Measurements from ENCODE around the gene INHBC. TPM values are rescaled to one million over a fixed set of nuclear protein-coding genes. Genes with fewer than 3 reads are reported as not detected.

The INHBC gene
- polyA plus RNA-seq, 1 donor from 2014 or later, result not detected

- peaks cover 5% of the 10 kb centered on the region for H3K36me3 Mint-ChIP-seq
- H3K9me3 Mint-ChIP-seq, result no peaks in the 10 kb centered on the region
- H3K4me1 Mint-ChIP-seq, result peaks cover 33 to 47% (median 41%) of the 10 kb centered on the region in 3 donors
- H3K4me3 Mint-ChIP-seq, result peak overlapping the region; percentile 77 to 99 (median 92)
- H3K27ac Mint-ChIP-seq, result peak overlapping the region in 2 of 3 donors; percentile 96 to 99
- no peaks in the 10 kb centered on the region for H3K27me3 Mint-ChIP-seq
Measured at GRCh38 chr12:57475271-57476161, 40.9 kb downstream of the INHBC start.

- Mint-ChIP-seq H3K9me3 (no peaks in the 10 kb centered on the region), H3K27ac (peak overlapping the region; percentile 96 to 99 (median 97)), H3K4me3 (peak overlapping the region; percentile 88 to 99 (median 98)), H3K27me3 (no peaks in the 10 kb centered on the region), H3K36me3 (peaks cover 5% of the 10 kb centered on the region), H3K4me1 (peaks cover 39 to 51% (median 47%) of the 10 kb centered on the region in 3 donors)
Measured at GRCh38 chr12:57476162-57476992, 41.8 kb downstream of the INHBC start.

GRCh38 chr12:57476993-57477709, 42.6 kb downstream of the INHBC start:
- peaks cover 39 to 55% (median 52%) of the 10 kb centered on the region in 3 donors for H3K4me1 Mint-ChIP-seq
- H3K27me3 Mint-ChIP-seq, result no peaks in the 10 kb centered on the region
- H3K9me3 Mint-ChIP-seq, result no peaks in the 10 kb centered on the region
- H3K4me3 Mint-ChIP-seq, result peak overlapping the region; percentile 88 to 99 (median 98)
- H3K36me3 Mint-ChIP-seq, result peaks cover 10% of the 10 kb centered on the region
- peak overlapping the region; percentile 96 to 99 (median 97) for H3K27ac Mint-ChIP-seq

GRCh38 chr12:57477710-57478681, 43.4 kb downstream of the INHBC start:
- Mint-ChIP-seq H3K27ac (peak overlapping the region; percentile 96 to 99 (median 97)), H3K36me3 (peaks cover 10% of the 10 kb centered on the region), H3K4me3 (peak overlapping the region; percentile 88 to 99 (median 98)), H3K9me3 (no peaks in the 10 kb centered on the region), H3K4me1 (peaks cover 40 to 55% (median 54%) of the 10 kb centered on the region in 3 donors), H3K27me3 (no peaks in the 10 kb centered on the region)

GRCh38 chr12:57479043-57479375, 44.4 kb downstream of the INHBC start:
- Mint-ChIP-seq H3K4me3 (peak overlapping the region; percentile 88 to 99 (median 98)), H3K4me1 (peaks cover 42 to 57% (median 52%) of the 10 kb centered on the region in 3 donors), H3K9me3 (no peaks in the 10 kb centered on the region), H3K27me3 (no peaks in the 10 kb centered on the region), H3K27ac (peak overlapping the region; percentile 96 to 99 (median 97)), H3K36me3 (peaks cover 10% of the 10 kb centered on the region)

- Mint-ChIP-seq H3K4me1 (peaks cover 42 to 52% (median 51%) of the 10 kb centered on the region in 3 donors), H3K4me3 (peak within 1 kb of the TSS; percentile 88 to 99 (median 98)), H3K36me3 (peaks cover 8% of the 10 kb centered on the region), H3K27me3 (no peaks in the 10 kb centered on the region), H3K27ac (peak within 1 kb of the TSS; percentile 96 to 99 (median 97)), H3K9me3 (no peaks in the 10 kb centered on the region)
Measured at GRCh38 chr12:57479376-57480115, 45.0 kb downstream of the INHBC start, which contains the start of gene ARHGAP9. TSS of gene ARHGAP9 (minus strand) at chr12:57479866. CDS start at chr12:57479406, 460 bp downstream.

- Mint-ChIP-seq H3K36me3 (peaks cover 8% of the 10 kb centered on the region), H3K9me3 (no peaks in the 10 kb centered on the region), H3K4me1 (peaks cover 38 to 43% (median 40%) of the 10 kb centered on the region in 3 donors), H3K27ac (peak overlapping the region; percentile 96 to 99 (median 97)), H3K27me3 (no peaks in the 10 kb centered on the region), H3K4me3 (peak overlapping the region in 2 of 4 donors; percentile 44 to 88)
Measured at GRCh38 chr12:57481671-57482070, 47.1 kb downstream of the INHBC start.

- H3K27me3 Mint-ChIP-seq, result no peaks in the 10 kb centered on the region
- H3K27ac Mint-ChIP-seq, result peak overlapping the region in 2 of 3 donors; percentile 14 to 81
- peak overlapping the region in 1 of 4 donors; percentile 85 for H3K4me3 Mint-ChIP-seq
- peaks cover 4% of the 10 kb centered on the region for H3K36me3 Mint-ChIP-seq
- H3K9me3 Mint-ChIP-seq, result no peaks in the 10 kb centered on the region
- peaks cover 31 to 42% (median 33%) of the 10 kb centered on the region in 3 donors for H3K4me1 Mint-ChIP-seq
Measured at GRCh38 chr12:57483466-57483865, 48.9 kb downstream of the INHBC start.

- Mint-ChIP-seq H3K36me3 (peaks cover 4% of the 10 kb centered on the region), H3K4me1 (peaks cover 23 to 37% (median 28%) of the 10 kb centered on the region in 3 donors), H3K27ac (peak overlapping the region in 2 of 3 donors; percentile 31 to 44), H3K27me3 (no peaks in the 10 kb centered on the region), H3K9me3 (no peaks in the 10 kb centered on the region), H3K4me3 (peak overlapping the region in 1 of 4 donors; percentile 69)
Measured at GRCh38 chr12:57485695-57486094, 51.1 kb downstream of the INHBC start.

GRCh38 chr12:57487055-57487596, 52.5 kb downstream of the INHBC start:
- Mint-ChIP-seq H3K4me1 (peaks cover 19 to 30% (median 27%) of the 10 kb centered on the region in 3 donors), H3K27ac (peak overlapping the region; percentile 80 to 98 (median 98)), H3K9me3 (no peaks in the 10 kb centered on the region), H3K4me3 (peak overlapping the region in 2 of 4 donors; percentile 96 to 97), H3K36me3 (no peaks in the 10 kb centered on the region), H3K27me3 (no peaks in the 10 kb centered on the region)

- peaks cover 19 to 30% (median 27%) of the 10 kb centered on the region in 3 donors for H3K4me1 Mint-ChIP-seq
Measured at GRCh38 chr12:57487597-57488401, 53.2 kb downstream of the INHBC start, which contains the start of gene MARS1. TSS of gene MARS1 (plus strand) at chr12:57488068. CDS start at chr12:57488091, 23 bp downstream.

More at GRCh38 chr12:57487597-57488401, 53.2 kb downstream of the INHBC start, which contains the start of gene MARS1:
- H3K4me3 Mint-ChIP-seq, result peak within 1 kb of the TSS; percentile 83 to 97 (median 96)
- H3K27ac Mint-ChIP-seq, result peak within 1 kb of the TSS; percentile 80 to 98 (median 98)
- H3K27me3 Mint-ChIP-seq, result no peaks in the 10 kb centered on the region
- no peaks in the 10 kb centered on the region for H3K9me3 Mint-ChIP-seq
- no peaks in the 10 kb centered on the region for H3K36me3 Mint-ChIP-seq
